ENCODE measurements around the gene NFATC1.

The NFATC1 gene

GRCh38 chr18:79488311-79489050 is 92.8 kb downstream of the NFATC1 start:
- TF ChIP-seq REST (IDR thresholded peaks at IDR 0.05; ENCODE audit: insufficient read depth in 1 of 2, low read depth in 2 of 2, low read length in 2 of 2) (no peak), SIN3A (IDR thresholded peaks at IDR 0.05; ENCODE audit: borderline replicate concordance, insufficient read depth, low read length) (no peak), POLR2AphosphoS5 (IDR thresholded peaks at IDR 0.05; ENCODE audit: low read depth, low read length) (no peak)

- TF ChIP-seq FOXP2 (optimal IDR thresholded peaks at IDR 0.05; ENCODE audit: borderline replicate concordance, extremely low read depth, extremely low read length, insufficient read depth), result no peak
- TF ChIP-seq REST (IDR thresholded peaks at IDR 0.05; ENCODE audit: insufficient read depth in 1 of 2, low read depth in 2 of 2, low read length in 2 of 2), result no peak
- TF ChIP-seq POLR2AphosphoS5 (IDR thresholded peaks at IDR 0.05; ENCODE audit: low read depth, low read length), result no peak
- no peak for TF ChIP-seq SIN3A (IDR thresholded peaks at IDR 0.05; ENCODE audit: borderline replicate concordance, insufficient read depth, low read length)
- TF ChIP-seq TAF1 (IDR thresholded peaks at IDR 0.05; ENCODE audit: borderline replicate concordance, insufficient read depth, low read length), result no peak
Observed at GRCh38 chr18:79489051-79489898, 93.5 kb downstream of the NFATC1 start.

- TF ChIP-seq TAF1 (IDR thresholded peaks at IDR 0.05; ENCODE audit: borderline replicate concordance, insufficient read depth, low read length) (no peak), SIN3A (IDR thresholded peaks at IDR 0.05; ENCODE audit: borderline replicate concordance, insufficient read depth, low read length) (no peak), FOXP2 (optimal IDR thresholded peaks at IDR 0.05; ENCODE audit: borderline replicate concordance, extremely low read depth, extremely low read length, insufficient read depth) (no peak), POLR2AphosphoS5 (IDR thresholded peaks at IDR 0.05; ENCODE audit: low read depth, low read length) (no peak), REST (IDR thresholded peaks at IDR 0.05; ENCODE audit: insufficient read depth in 1 of 2, low read depth in 2 of 2, low read length in 2 of 2) (no peak)
Observed at GRCh38 chr18:79489899-79490625, 94.3 kb downstream of the NFATC1 start.

GRCh38 chr18:79490626-79491041 is 94.9 kb downstream of the NFATC1 start:
- TF ChIP-seq TAF1 (IDR thresholded peaks at IDR 0.05; ENCODE audit: borderline replicate concordance, insufficient read depth, low read length), result no peak
- no peak for TF ChIP-seq REST (IDR thresholded peaks at IDR 0.05; ENCODE audit: insufficient read depth in 1 of 2, low read depth in 2 of 2, low read length in 2 of 2)
- no peak for TF ChIP-seq FOXP2 (optimal IDR thresholded peaks at IDR 0.05; ENCODE audit: borderline replicate concordance, extremely low read depth, extremely low read length, insufficient read depth)
- no peak for TF ChIP-seq POLR2AphosphoS5 (IDR thresholded peaks at IDR 0.05; ENCODE audit: low read depth, low read length)
- no peak for TF ChIP-seq SIN3A (IDR thresholded peaks at IDR 0.05; ENCODE audit: borderline replicate concordance, insufficient read depth, low read length)
